Neural progenitor cell (in vitro differentiated cells): ENCODE data around the gene ATP5MC3. TPM values are rescaled to one million over a fixed set of nuclear protein-coding genes. Genes with fewer than 3 reads are reported as not detected.

Experiments used
- DNase-seq: peaks from one replicate; pipeline ENCODE4 v3.0.0-alpha.2; 2016; ENCODE audit warnings: low spot score
- H2AFZ ChIP-seq: fragments of 200-600 bp; sonication (generic); replicated peaks from 2 replicates; pipeline ENCODE4 v1.6.1; 2016; ENCODE audit warnings: antibody characterized with exemption
- H3F3A ChIP-seq: fragments of 200-600 bp; sonication (generic); 2 replicates; pipeline ENCODE4 v1.6.1; 2016; ENCODE audit warnings: antibody characterized with exemption, low read depth
- H3K27ac ChIP-seq: fragments of 200-600 bp; sonication (generic); 2 replicates; pipeline ENCODE4 v1.5.1; 2016; ENCODE audit warnings: mild to moderate bottlenecking
- H3K27me3 ChIP-seq: fragments of 200-600 bp; sonication (generic); 2 replicates; pipeline ENCODE4 v1.6.1; 2016; ENCODE audit warnings: mild to moderate bottlenecking, moderate library complexity
- H3K36me3 ChIP-seq: fragments of 200-600 bp; sonication (generic); 2 replicates; pipeline ENCODE4 v1.5.1; 2016
- H3K4me1 ChIP-seq: fragments of 200-600 bp; sonication (generic); 2 replicates; pipeline ENCODE4 v1.6.1; 2016; ENCODE audit warnings: mixed run types
- H3K4me2 ChIP-seq: fragments of 200-600 bp; sonication (generic); 2 replicates; pipeline ENCODE4 v1.6.1; 2016
- H3K4me3 ChIP-seq: fragments of 200-600 bp; sonication (generic); 2 replicates; pipeline ENCODE4 v1.5.1; 2016
- H3K79me2 ChIP-seq: fragments of 200-600 bp; sonication (generic); 2 replicates; pipeline ENCODE4 v1.6.1; 2016; ENCODE audit warnings: low read depth
- H3K9ac ChIP-seq: fragments of 200-600 bp; sonication (generic); 2 replicates; pipeline ENCODE4 v1.6.1; 2016
- H3K9me3 ChIP-seq: fragments of 200-600 bp; sonication (generic); 2 replicates; pipeline ENCODE4 v1.5.1; 2016; ENCODE audit warnings: low read depth
- H4K20me1 ChIP-seq: fragments of 200-600 bp; sonication (generic); 2 replicates; pipeline ENCODE4 v1.6.1; 2016; ENCODE audit warnings: low read depth
- H3K27ac Mint-ChIP-seq: 3 replicates; pipeline ENCODE4 v1.8.0; 2021; ENCODE audit warnings: mixed read lengths
- H3K27me3 Mint-ChIP-seq: 2 replicates; pipeline ENCODE4 v1.8.0; 2022; ENCODE audit warnings: low read depth, mild to moderate bottlenecking, inconsistent platforms, moderate library complexity, mixed read lengths; ENCODE audit not compliant: insufficient read depth
- H3K36me3 Mint-ChIP-seq: 3 replicates; pipeline ENCODE4 v1.8.0; 2021; ENCODE audit warnings: mixed read lengths
- H3K4me1 Mint-ChIP-seq: 3 replicates; pipeline ENCODE4 v1.8.0; 2021; ENCODE audit warnings: mixed read lengths
- H3K4me3 Mint-ChIP-seq: 3 replicates; pipeline ENCODE4 v1.8.0; 2021; ENCODE audit warnings: mild to moderate bottlenecking, moderate library complexity, mixed read lengths
- H3K9me3 Mint-ChIP-seq: 3 replicates; pipeline ENCODE4 v1.8.0; 2020; ENCODE audit warnings: mixed read lengths
- EZH2 ChIP-seq: fragments of 200-600 bp; sonication (generic); IDR thresholded peaks from 2 replicates; pipeline ENCODE4 v1.6.1; 2017; ENCODE audit warnings: antibody characterized with exemption, mild to moderate bottlenecking, moderate library complexity
- EZH2phosphoT487 ChIP-seq: fragments of 200-600 bp; sonication (generic); IDR thresholded peaks from 2 replicates; pipeline ENCODE4 v1.6.1; 2017; ENCODE audit warnings: antibody characterized with exemption
- total RNA-seq: library from RNA; depleted of rRNA; stranded (reverse); fragments of >200 nt; gene quantifications from 2 replicates; pipeline ENCODE4 v1.2.3, GENCODE V29; 2015; ENCODE audit warnings: low replicate concordance
- TF ChIP-seq, protein P1 (sequence below): fragments of 200-600 bp; sonication (generic); IDR thresholded peaks from 2 replicates; pipeline ENCODE4 v1.5.1; 2017; ENCODE audit warnings: antibody characterized with exemption, mild to moderate bottlenecking

The ATP5MC3 gene
- total RNA-seq, 1 donor from 2014 or later, result 213 TPM

GRCh38 chr2:175175896-175176295 lies 5.6 kb downstream of the ATP5MC3 start:
- H3K4me2 ChIP-seq, result no peak overlapping the region
- Mint-ChIP-seq H3K36me3 (peaks cover 15% of the 10 kb centered on the region), H3K27ac (no peak overlapping the region), H3K9me3 (no peaks in the 10 kb centered on the region), H3K27me3 (no peaks in the 10 kb centered on the region), H3K4me3 (no peak overlapping the region), H3K4me1 (peaks cover 6% of the 10 kb centered on the region)
- peaks cover 23% of the 10 kb centered on the region for H3K79me2 ChIP-seq
- H3K4me1 ChIP-seq, result peaks cover 7% of the 10 kb centered on the region
- H3K9ac ChIP-seq, result no peak overlapping the region
- DNase-seq, result no peak
- H2AFZ ChIP-seq, result no peak overlapping the region
- no peaks in the 10 kb centered on the region for H3K27me3 ChIP-seq
- H3K36me3 ChIP-seq, result peaks cover 19% of the 10 kb centered on the region
- H3F3A ChIP-seq, result peaks cover 19% of the 10 kb centered on the region
- no peaks in the 10 kb centered on the region for H3K9me3 ChIP-seq
- peaks cover 23% of the 10 kb centered on the region for H4K20me1 ChIP-seq
- TF ChIP-seq EZH2phosphoT487 (no peak), EZH2 (no peak)
- TF ChIP-seq, protein P1, sequence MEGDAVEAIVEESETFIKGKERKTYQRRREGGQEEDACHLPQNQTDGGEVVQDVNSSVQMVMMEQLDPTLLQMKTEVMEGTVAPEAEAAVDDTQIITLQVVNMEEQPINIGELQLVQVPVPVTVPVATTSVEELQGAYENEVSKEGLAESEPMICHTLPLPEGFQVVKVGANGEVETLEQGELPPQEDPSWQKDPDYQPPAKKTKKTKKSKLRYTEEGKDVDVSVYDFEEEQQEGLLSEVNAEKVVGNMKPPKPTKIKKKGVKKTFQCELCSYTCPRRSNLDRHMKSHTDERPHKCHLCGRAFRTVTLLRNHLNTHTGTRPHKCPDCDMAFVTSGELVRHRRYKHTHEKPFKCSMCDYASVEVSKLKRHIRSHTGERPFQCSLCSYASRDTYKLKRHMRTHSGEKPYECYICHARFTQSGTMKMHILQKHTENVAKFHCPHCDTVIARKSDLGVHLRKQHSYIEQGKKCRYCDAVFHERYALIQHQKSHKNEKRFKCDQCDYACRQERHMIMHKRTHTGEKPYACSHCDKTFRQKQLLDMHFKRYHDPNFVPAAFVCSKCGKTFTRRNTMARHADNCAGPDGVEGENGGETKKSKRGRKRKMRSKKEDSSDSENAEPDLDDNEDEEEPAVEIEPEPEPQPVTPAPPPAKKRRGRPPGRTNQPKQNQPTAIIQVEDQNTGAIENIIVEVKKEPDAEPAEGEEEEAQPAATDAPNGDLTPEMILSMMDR, result no peak
- no peak overlapping the region for H3K27ac ChIP-seq
- H3K4me3 ChIP-seq, result no peak overlapping the region

DNA sequence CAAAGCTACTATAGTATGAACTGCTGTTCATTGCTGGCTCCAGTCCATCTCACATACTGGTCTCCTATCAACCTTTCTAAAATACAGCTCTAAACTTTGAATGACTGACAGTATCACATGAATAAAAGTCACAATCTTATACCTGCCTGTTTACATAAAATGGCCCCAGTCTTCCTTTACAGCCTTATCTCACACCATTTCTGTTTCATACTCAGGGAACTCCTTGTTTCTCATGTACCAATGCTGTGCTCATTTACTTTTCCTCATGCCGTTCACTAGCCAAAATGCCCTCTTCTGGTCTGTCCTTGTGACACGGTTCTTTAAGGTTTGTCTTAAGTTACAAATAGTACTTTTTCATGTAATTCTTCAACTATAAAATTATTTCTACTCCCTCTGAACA lies 6.2 kb downstream of the ATP5MC3 start:
- H3K27me3 ChIP-seq, result no peaks in the 10 kb centered on the region
- TF ChIP-seq, protein P1, result no peak
- TF ChIP-seq EZH2, result no peak
- H3K4me2 ChIP-seq, result no peak overlapping the region
- no peak overlapping the region for H3K4me3 ChIP-seq
- peaks cover 4% of the 10 kb centered on the region for H3K4me1 ChIP-seq
- no peaks in the 10 kb centered on the region for H3K27me3 Mint-ChIP-seq
- H3K36me3 ChIP-seq, result peaks cover 19% of the 10 kb centered on the region
- H3K27ac ChIP-seq, result no peak overlapping the region
- peaks cover 13% of the 10 kb centered on the region for H3K36me3 Mint-ChIP-seq
- H3K4me1 Mint-ChIP-seq, result peaks cover 2% of the 10 kb centered on the region
- H2AFZ ChIP-seq, result no peak overlapping the region
- H3K27ac Mint-ChIP-seq, result no peak overlapping the region
- no peaks in the 10 kb centered on the region for H3K9me3 ChIP-seq
- H3F3A ChIP-seq, result peaks cover 13% of the 10 kb centered on the region
- no peak for DNase-seq
- H3K9me3 Mint-ChIP-seq, result no peaks in the 10 kb centered on the region
- H3K79me2 ChIP-seq, result peaks cover 17% of the 10 kb centered on the region
- H3K9ac ChIP-seq, result no peak overlapping the region
- H4K20me1 ChIP-seq, result peaks cover 17% of the 10 kb centered on the region
- H3K4me3 Mint-ChIP-seq, result no peak overlapping the region

- no peaks in the 10 kb centered on the region for H3K36me3 ChIP-seq
- no peaks in the 10 kb centered on the region for H3K9me3 Mint-ChIP-seq
- no peak for DNase-seq
Measured at GRCh38 chr2:175170659-175171304, 10.7 kb downstream of the ATP5MC3 start.

More at GRCh38 chr2:175170659-175171304, 10.7 kb downstream of the ATP5MC3 start:
- Histone ChIP-seq H3K4me1 (peaks cover 10% of the 10 kb centered on the region), H3K9me3 (no peaks in the 10 kb centered on the region), H3K27ac (no peak overlapping the region), H3F3A (peaks cover 16% of the 10 kb centered on the region), H4K20me1 (no peaks in the 10 kb centered on the region), H3K4me3 (no peak overlapping the region), H3K9ac (no peak overlapping the region), H3K4me2 (no peak overlapping the region), H2AFZ (no peak overlapping the region), H3K79me2 (peaks cover 36% of the 10 kb centered on the region), H3K27me3 (no peaks in the 10 kb centered on the region)
- H3K4me3 Mint-ChIP-seq, result no peak overlapping the region
- H3K27me3 Mint-ChIP-seq, result peaks cover 5% of the 10 kb centered on the region
- peaks cover 8% of the 10 kb centered on the region for H3K4me1 Mint-ChIP-seq
- H3K27ac Mint-ChIP-seq, result no peak overlapping the region
- TF ChIP-seq, protein P1, result no peak
- TF ChIP-seq EZH2 (no peak), EZH2phosphoT487 (no peak)
- H3K36me3 Mint-ChIP-seq, result peaks cover 2% of the 10 kb centered on the region
